PC-9 (cell line): ENCODE measurements around the gene CEP131. TPM values are rescaled to one million over a fixed set of nuclear protein-coding genes. Genes with fewer than 3 reads are reported as not detected.

Experiments
- BruUV-seq: library from RNA; stranded (reverse); fragments of 400-500 nt; replicated peaks from 2 replicates; lab custom pipeline; 2021; lab: Mats Ljungman, UMichigan
- CTCF ChIA-PET: fragments of 300-600 bp; sonication (Branson Sonifier 250); formaldehyde crosslinking; loops from one replicate; lab custom pipeline; 2022; ENCODE audit warnings: antibody characterized with exemption; lab: Charles Lee
- POLR2A ChIA-PET: fragments of 300-600 bp; sonication (Branson Sonifier 250); formaldehyde crosslinking; loops from one replicate; lab custom pipeline; 2022; ENCODE audit warnings: antibody characterized with exemption; ENCODE audit not compliant: unreplicated experiment; lab: Charles Lee
- DNase-seq, 2 experiments: peaks; one replicate each; pipeline versions ENCODE4 v3.0.0 to v3.0.0-alpha.2; 2015 to 2022; ENCODE audit warnings: mixed read lengths in 1 of 2
- H2AFZ ChIP-seq: fragments of 200-600 bp; sonication (generic); 2 replicates; pipeline ENCODE4 v1.8.1; 2017; ENCODE audit warnings: antibody characterized with exemption
- H3F3A ChIP-seq: fragments of 200-600 bp; sonication (generic); 2 replicates; pipeline ENCODE4 v1.8.1; 2017; ENCODE audit warnings: antibody characterized with exemption, mild to moderate bottlenecking, low read depth; ENCODE audit not compliant: insufficient read depth
- H3K27ac ChIP-seq: fragments of 200-600 bp; sonication (generic); 2 replicates; pipeline ENCODE4 v1.6.1; 2016; ENCODE audit warnings: mixed run types
- H3K27me3 ChIP-seq: fragments of 200-600 bp; sonication (generic); 2 replicates; pipeline ENCODE4 v1.6.1; 2016; ENCODE audit warnings: low read depth, mixed run types; ENCODE audit not compliant: insufficient read depth
- H3K36me3 ChIP-seq: fragments of 200-600 bp; sonication (generic); 2 replicates; pipeline ENCODE4 v1.6.1; 2016; ENCODE audit warnings: low read depth, mixed run types
- H3K4me1 ChIP-seq: fragments of 200-600 bp; sonication (generic); replicated peaks from 2 replicates; pipeline ENCODE4 v1.6.1; 2016; ENCODE audit warnings: mixed run types; ENCODE audit not compliant: insufficient read depth
- H3K4me2 ChIP-seq: fragments of 200-600 bp; sonication (generic); 2 replicates; pipeline ENCODE4 v1.6.1; 2017; ENCODE audit warnings: mixed run types
- H3K4me3 ChIP-seq: fragments of 200-600 bp; sonication (generic); 2 replicates; pipeline ENCODE4 v1.6.1; 2016; ENCODE audit warnings: mixed run types
- H3K79me2 ChIP-seq: fragments of 200-600 bp; sonication (generic); 2 replicates; pipeline ENCODE4 v1.6.1; 2017; ENCODE audit warnings: low read depth, mixed run types
- H3K9me2 ChIP-seq: fragments of 200-600 bp; sonication (generic); 2 replicates; pipeline ENCODE4 v1.8.1; 2017; ENCODE audit warnings: mild to moderate bottlenecking; ENCODE audit not compliant: insufficient read depth
- H3K9me3 ChIP-seq: fragments of 200-600 bp; sonication (generic); 2 replicates; pipeline ENCODE4 v1.8.1; 2016; ENCODE audit warnings: low read depth; ENCODE audit not compliant: insufficient read depth
- H4K20me1 ChIP-seq: fragments of 200-600 bp; sonication (generic); 2 replicates; pipeline ENCODE4 v1.8.1; 2017; ENCODE audit not compliant: insufficient read depth
- EZH2 ChIP-seq: fragments of 200-600 bp; sonication (generic); IDR thresholded peaks from 2 replicates; pipeline ENCODE4 v1.8.0; 2017; ENCODE audit warnings: antibody characterized with exemption, low read depth
- intact Hi-C: fragments of 100-400 bp; cut with micrococcal nuclease; formaldehyde crosslinking; loops from one replicate; pipeline ENCODE4 v1.10.0; 2022; ENCODE audit not compliant: unreplicated experiment
- total RNA-seq: library from RNA; stranded (reverse); gene quantifications from 2 replicates; pipeline ENCODE4 v1.2.3, GENCODE V29; 2021
- TF ChIP-seq, protein P1 (sequence below): fragments of 200-600 bp; sonication (generic); conservative IDR thresholded peaks from 2 replicates; pipeline ENCODE4 v1.6.1; 2017; ENCODE audit warnings: mixed run types, antibody characterized with exemption, mild to moderate bottlenecking, moderate library complexity

The CEP131 gene
- total RNA-seq, 1 experiment from 2014 or later, result 24.4 TPM

DNA sequence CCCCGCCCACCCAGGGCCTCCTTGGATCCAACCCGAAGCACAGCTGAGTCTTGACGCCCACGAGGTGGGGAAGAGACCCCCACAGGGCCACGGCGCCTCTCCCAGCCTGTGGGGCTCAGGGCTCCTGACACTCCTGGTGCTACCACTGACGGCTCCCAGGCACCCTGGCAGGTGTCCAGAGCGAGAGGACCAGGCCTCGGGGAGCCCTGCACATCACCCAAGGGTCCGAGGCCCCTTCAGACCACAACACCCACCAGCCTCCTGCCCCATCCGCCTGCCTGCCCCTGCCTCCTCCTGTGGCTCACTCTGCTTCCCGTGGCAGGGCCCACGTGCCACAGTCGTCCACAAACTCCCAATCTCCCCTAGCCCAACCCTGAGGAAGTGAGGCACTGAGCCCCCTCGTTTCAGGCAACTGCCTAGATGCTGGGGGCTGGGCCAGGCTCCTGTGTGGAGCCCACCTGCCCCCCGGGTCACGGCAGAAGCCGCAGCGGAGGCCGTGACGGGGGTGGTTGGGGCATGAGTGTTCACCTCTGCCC is 28.5 kb downstream of the CEP131 start:
- BruUV-seq, result no TSS peak
- Histone ChIP-seq H3K9me3 (no peaks in the 10 kb centered on the region), H3K4me2 (no peak overlapping the region), H2AFZ (no peak overlapping the region), H3K9me2 (no peaks in the 10 kb centered on the region), H3K27ac (no peak overlapping the region), H4K20me1 (no peaks in the 10 kb centered on the region), H3K27me3 (no peaks in the 10 kb centered on the region), H3F3A (no peaks in the 10 kb centered on the region), H3K36me3 (no peaks in the 10 kb centered on the region), H3K4me3 (no peak overlapping the region), H3K4me1 (peaks cover 7% of the 10 kb centered on the region; the same call in 1 of the 2 replicates), H3K79me2 (no peaks in the 10 kb centered on the region)
- no peak for DNase-seq
- POLR2A ChIA-PET, result no interaction called here
- CTCF ChIA-PET, result no interaction called here
- TF ChIP-seq, protein P1, sequence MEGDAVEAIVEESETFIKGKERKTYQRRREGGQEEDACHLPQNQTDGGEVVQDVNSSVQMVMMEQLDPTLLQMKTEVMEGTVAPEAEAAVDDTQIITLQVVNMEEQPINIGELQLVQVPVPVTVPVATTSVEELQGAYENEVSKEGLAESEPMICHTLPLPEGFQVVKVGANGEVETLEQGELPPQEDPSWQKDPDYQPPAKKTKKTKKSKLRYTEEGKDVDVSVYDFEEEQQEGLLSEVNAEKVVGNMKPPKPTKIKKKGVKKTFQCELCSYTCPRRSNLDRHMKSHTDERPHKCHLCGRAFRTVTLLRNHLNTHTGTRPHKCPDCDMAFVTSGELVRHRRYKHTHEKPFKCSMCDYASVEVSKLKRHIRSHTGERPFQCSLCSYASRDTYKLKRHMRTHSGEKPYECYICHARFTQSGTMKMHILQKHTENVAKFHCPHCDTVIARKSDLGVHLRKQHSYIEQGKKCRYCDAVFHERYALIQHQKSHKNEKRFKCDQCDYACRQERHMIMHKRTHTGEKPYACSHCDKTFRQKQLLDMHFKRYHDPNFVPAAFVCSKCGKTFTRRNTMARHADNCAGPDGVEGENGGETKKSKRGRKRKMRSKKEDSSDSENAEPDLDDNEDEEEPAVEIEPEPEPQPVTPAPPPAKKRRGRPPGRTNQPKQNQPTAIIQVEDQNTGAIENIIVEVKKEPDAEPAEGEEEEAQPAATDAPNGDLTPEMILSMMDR, result no peak
- TF ChIP-seq EZH2, result no peak
- intact Hi-C loops, result no loop called here

DNA sequence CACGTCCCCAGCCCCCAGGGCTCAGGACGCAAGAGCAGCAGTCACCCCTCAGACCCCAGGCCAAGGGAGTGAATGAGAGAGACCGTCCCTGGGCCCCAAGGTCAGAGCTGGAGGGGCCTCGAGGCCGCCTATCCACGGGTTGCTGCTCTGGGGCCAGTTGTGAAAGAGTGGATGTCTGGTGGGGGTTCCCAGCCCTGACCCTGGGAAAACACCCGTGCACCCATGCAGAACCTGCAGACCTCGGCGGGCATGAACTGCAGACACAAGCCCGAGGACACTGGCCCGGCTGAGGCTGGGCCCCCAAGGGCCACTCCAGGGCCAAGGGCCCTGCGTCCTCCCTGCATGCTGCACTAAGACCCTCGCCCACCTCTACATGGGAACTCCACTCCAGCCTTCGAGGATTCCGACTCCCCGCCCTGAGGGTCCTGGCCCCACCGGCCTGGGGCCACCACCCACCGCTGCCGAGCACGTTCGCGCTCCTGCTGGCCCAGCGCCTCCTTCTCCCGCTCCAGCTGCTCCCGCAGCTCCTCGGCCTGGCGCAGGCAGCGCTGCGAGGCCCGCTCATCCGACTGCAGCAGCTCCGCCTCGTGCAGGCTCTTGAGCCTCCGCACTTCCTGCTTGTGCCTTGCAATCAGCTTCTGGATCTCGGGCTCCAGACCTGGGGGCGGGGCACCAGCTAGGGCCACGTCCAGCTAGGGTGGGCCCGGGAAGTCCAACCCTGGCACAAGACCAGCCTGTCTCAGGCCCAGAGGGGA is 29.1 kb downstream of the CEP131 start:
- Histone ChIP-seq H3K4me3 (no peak overlapping the region), H3K27me3 (no peaks in the 10 kb centered on the region), H3K79me2 (no peaks in the 10 kb centered on the region), H3K9me3 (no peaks in the 10 kb centered on the region), H3K4me1 (peaks cover 7% of the 10 kb centered on the region; the same call in 1 of the 2 replicates), H4K20me1 (no peaks in the 10 kb centered on the region), H3K36me3 (no peaks in the 10 kb centered on the region), H3K4me2 (no peak overlapping the region), H3K27ac (no peak overlapping the region), H2AFZ (no peak overlapping the region), H3F3A (no peaks in the 10 kb centered on the region), H3K9me2 (no peaks in the 10 kb centered on the region)
- intact Hi-C loops, result no loop called here
- TF ChIP-seq, protein P1, result no peak
- CTCF ChIA-PET, result no interaction called here
- BruUV-seq, result no TSS peak
- POLR2A ChIA-PET, result no interaction called here
- no peak for DNase-seq

DNA sequence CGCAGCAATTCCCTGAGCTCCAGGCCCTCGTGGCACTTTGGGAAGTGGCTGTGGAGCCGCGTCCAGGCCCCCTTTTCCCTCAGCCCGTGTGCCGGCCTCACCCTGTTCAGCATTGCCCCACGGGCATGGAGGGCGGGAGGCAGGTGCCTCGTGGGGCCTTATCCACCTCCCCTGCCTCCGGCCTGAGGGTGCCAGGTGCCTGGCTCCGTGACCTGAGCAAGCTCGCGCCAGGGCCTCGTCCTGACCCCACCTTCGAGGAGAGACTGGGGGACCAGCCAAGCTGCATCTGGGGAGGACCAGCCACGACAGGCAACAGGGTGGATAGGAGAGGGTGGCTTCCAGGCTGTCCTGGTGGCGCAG is 29.7 kb downstream of the CEP131 start:
- BruUV-seq, result no TSS peak
- Histone ChIP-seq H4K20me1 (no peaks in the 10 kb centered on the region), H3K79me2 (no peaks in the 10 kb centered on the region), H3K9me3 (no peaks in the 10 kb centered on the region), H3K4me2 (peak overlapping the region; percentile 46; the same call in 1 of the 2 replicates), H3K36me3 (no peaks in the 10 kb centered on the region), H3F3A (no peaks in the 10 kb centered on the region), H3K4me1 (peaks cover 7% of the 10 kb centered on the region; the same call in 1 of the 2 replicates), H3K27me3 (no peaks in the 10 kb centered on the region), H2AFZ (no peak overlapping the region), H3K9me2 (no peaks in the 10 kb centered on the region), H3K4me3 (no peak overlapping the region), H3K27ac (no peak overlapping the region)
- TF ChIP-seq, protein P1, result no peak
- no peak for TF ChIP-seq EZH2
- DNase-seq, result no peak
- intact Hi-C loops, result no loop called here
- ChIA-PET POLR2A (no interaction called here), CTCF (no interaction called here)
